Fibroblast of peridontal ligament (primary cell): ENCODE measurements around the gene HSPBAP1.
"Not testable (repeated sequence)": the region's sequence is repeated elsewhere in the genome, so short reads cannot be mapped to it uniquely, and the experiment has no call there.

ENCODE experiments used
- DNase-seq: peaks from one replicate; pipeline ENCODE4 v3.0.0-alpha.2; 2010; ENCODE audit errors: extremely low read depth

The HSPBAP1 gene

GRCh38 chr3:122739172-122739571 is 54.5 kb downstream of the HSPBAP1 start:
- no peak for DNase-seq

- DNase-seq, result not testable (repeated sequence)
Measured at GRCh38 chr3:122732682-122733525, 60.7 kb downstream of the HSPBAP1 start.

- no peak for DNase-seq
Measured at GRCh38 chr3:122730240-122730639, 63.4 kb downstream of the HSPBAP1 start.

GRCh38 chr3:122728756-122729514 is 64.7 kb downstream of the HSPBAP1 start:
- DNase-seq, result no peak

- DNase-seq, result no peak
Measured at GRCh38 chr3:122728186-122728585, 65.4 kb downstream of the HSPBAP1 start.

- peak; percentile 35 for DNase-seq
Measured at GRCh38 chr3:122727766-122728165, 65.9 kb downstream of the HSPBAP1 start.

GRCh38 chr3:122727294-122727693 is 66.3 kb downstream of the HSPBAP1 start:
- DNase-seq, result no peak

GRCh38 chr3:122725106-122725505 is 68.5 kb downstream of the HSPBAP1 start:
- DNase-seq, result no peak

- no peak for DNase-seq
Measured at GRCh38 chr3:122719273-122719921, 74.2 kb downstream of the HSPBAP1 start.

GRCh38 chr3:122716667-122717066 is 77.0 kb downstream of the HSPBAP1 start:
- DNase-seq, result no peak

GRCh38 chr3:122714273-122714672 is 79.4 kb downstream of the HSPBAP1 start:
- DNase-seq, result no peak

GRCh38 chr3:122710616-122711251 is 82.9 kb downstream of the HSPBAP1 start:
- DNase-seq, result not testable (repeated sequence)

- no peak for DNase-seq
Measured at GRCh38 chr3:122705379-122705778, 88.3 kb downstream of the HSPBAP1 start.

GRCh38 chr3:122700193-122700592 is 93.4 kb downstream of the HSPBAP1 start:
- DNase-seq, result no peak

- DNase-seq, result no peak
Measured at GRCh38 chr3:122697952-122698620, 95.5 kb downstream of the HSPBAP1 start.

- no peak for DNase-seq
Measured at GRCh38 chr3:122695927-122696561, 97.6 kb downstream of the HSPBAP1 start.

- no peak for DNase-seq
Measured at GRCh38 chr3:122694966-122695365, 98.7 kb downstream of the HSPBAP1 start.

- DNase-seq, result no peak
Measured at GRCh38 chr3:122692674-122693073, 101.0 kb downstream of the HSPBAP1 start.

GRCh38 chr3:122691195-122691594 is 102.4 kb downstream of the HSPBAP1 start:
- DNase-seq, result peak; percentile 65

GRCh38 chr3:122690096-122690495 is 103.5 kb downstream of the HSPBAP1 start:
- no peak for DNase-seq
